HG02610 (cell line): Measurements from ENCODE around the gene GLI3.

ENCODE experiments used
- ATAC-seq: cut with Tn5 transposase; IDR thresholded peaks from one replicate; pipeline ENCODE4 v1.9.1; 2021; ENCODE audit warnings: mild to moderate bottlenecking, moderate library complexity; ENCODE audit not compliant: unreplicated experiment

The GLI3 gene

DNA sequence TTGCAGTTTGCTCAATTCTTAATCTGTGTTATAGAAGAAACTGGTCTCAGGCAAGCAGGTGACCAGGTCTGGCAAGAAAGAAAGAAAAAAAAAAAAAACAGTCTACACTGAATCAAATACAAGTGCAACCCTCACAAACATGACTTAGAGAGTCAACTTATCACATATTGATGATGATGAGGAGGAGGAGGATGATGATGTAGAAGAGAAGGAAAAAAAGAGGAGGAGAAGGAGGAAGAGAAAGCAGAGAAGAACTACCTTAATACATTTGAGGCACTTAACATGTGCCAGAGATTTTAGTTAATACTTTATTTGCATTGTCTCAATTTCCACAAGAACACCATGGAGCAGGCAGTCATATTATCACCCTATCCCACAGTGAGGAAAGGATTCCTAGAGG, 91.5 kb downstream of the GLI3 start:
- no peak for ATAC-seq

DNA sequence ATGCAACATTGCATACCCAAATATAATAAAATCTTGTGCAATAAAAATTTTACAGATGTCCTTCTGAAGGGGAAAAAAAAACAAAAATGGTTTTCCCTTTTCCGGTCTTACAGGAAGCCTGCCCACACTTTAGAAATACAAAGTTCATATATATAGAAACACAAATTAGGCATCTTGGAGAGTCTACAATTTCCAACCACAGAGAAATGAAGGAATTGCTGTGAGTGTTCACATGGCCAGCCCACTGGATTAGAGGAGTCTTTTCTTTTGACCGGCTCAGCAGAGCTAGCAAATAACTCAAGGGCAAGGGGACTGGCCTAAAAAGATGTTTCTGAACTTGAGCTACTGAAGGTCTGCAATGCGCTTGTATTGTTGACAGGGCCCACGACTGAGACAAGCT, 92.4 kb downstream of the GLI3 start:
- ATAC-seq = no peak

DNA sequence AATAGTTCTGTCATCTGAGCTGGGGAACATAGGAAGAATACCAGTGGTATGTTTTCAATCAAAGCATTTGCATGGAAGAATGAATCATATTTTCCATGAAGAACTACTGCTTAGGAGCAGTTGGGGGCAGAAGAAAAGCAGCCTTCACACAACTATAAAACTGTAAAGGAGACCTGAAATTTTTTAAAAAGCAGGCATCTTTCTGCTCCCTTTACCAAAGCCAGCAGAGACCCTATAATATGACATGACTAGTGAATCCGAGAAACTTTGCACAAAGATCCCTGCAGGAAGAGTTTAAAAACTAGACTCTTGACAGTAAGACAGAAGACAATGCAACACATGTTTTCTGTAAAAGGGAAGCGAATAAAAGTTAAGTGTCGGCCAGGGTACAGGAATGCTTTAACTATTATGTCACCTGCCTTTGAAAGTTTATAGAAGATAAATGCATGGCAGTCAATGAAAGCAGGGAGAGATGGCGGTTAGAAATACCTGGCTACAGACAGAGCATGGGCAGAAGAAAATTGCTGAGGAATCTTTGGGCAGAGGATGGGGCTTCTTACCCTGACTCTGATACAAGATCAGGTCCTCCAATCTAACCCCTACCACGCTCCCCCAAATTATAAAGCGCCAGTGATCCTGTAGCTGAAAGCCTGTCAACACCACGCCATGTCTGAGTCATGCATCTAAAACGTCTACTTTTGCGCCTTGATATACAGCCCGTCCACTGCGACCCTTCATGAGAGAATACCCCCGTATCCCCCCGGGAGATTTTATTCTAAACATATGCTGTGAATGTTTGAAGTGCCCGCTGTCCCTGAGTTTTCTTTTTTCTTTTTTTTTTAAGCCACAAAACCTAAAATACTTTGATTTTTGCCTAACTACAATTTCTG, 93.1 kb downstream of the GLI3 start:
- ATAC-seq = no peak

DNA sequence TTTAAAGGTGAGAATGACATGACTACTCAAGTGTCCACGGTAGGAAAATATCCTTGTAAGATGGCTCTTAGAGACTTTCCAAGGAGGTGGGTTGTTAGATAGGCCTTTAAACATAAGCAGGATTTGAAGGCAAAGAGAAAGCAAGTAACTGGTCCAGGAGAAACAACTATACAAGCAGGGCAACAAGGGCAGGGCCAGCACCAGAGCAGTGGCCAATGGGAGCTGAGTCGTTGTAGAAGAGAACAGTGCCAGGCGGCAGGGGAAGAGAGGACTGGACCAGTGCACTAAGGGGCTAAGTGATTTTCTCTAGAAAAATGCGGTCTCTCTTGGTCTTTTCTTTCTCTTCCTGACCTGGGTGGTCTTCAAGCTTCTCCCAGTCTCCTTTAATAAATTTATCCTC, 94.9 kb downstream of the GLI3 start:
- no peak for ATAC-seq

DNA sequence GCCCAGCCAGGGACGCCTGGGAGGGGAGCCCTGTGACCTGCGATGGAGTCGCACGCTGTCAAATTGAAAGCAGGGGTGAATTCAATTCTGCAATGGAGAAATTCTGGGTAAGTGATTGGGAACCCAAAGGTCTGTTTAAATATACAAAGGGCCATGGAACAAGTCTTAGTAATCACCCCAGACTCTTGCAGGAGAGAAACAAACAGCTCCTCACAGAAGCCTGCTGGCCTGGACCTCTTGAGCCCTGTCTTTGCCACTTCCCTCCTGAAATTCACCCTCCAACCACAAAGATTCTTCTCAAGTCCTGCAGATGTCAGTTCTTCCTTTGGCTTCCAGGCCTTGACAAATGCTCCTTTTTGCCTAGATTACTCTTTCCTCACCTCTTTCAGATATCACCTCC, 97.3 kb downstream of the GLI3 start:
- ATAC-seq = no peak

DNA sequence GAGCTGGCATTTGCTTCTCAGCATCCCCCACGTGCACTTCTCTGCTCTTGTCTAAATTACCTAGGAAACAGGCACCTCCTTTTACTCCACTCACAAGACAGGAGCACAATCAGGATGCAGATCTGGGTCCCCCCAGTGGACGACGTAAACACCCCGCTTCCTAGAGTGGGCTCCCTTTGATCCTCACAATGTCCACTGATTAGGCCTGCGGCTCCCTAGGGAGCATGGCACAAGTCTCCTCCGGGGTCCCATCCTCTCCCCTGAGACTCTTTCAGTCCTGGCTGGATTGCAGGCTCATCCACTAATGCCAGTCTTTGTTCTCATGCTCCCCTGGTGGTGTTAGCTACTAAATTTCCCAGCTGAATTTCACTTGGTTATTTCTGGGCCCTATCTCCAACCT, 98.3 kb downstream of the GLI3 start:
- no peak for ATAC-seq

DNA sequence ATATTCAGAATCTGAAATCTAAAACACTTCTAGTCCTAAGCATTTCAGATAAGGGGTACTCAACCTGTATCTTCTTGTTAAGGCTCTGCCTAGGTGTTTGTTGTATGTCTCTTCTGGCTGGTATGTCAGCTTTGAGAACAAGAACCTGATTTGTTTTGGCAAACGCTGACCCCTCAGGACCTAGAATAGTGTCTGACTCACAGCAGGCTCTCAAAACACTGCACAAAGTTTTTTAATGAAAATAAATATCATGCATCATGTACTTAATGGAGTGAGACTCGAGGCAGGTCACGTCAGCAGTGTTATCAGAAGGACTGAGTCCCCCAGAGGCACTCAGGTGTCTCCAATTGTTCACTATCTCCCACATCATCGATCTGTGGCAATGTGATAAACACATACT, 99.1 kb downstream of the GLI3 start:
- ATAC-seq = no peak

DNA sequence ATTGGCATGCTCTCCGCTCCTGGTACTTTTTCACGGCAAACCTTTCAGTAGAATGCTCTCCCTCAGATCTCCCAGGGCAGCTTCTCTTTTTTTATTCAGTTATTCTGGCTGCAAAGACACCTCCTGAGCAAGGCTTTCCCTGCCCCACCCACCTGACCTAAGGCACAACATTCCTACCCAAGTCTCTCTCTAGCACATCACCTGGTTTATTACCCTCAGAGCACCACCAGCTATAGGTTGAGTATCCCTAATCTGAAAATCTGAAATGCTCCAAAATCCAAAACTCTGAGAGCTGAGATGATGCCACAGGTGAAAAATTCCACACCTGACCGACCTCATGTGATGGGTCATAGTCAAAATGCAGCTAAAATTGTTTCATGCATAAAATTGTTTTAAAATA, 99.6 kb downstream of the GLI3 start:
- ATAC-seq = no peak

DNA sequence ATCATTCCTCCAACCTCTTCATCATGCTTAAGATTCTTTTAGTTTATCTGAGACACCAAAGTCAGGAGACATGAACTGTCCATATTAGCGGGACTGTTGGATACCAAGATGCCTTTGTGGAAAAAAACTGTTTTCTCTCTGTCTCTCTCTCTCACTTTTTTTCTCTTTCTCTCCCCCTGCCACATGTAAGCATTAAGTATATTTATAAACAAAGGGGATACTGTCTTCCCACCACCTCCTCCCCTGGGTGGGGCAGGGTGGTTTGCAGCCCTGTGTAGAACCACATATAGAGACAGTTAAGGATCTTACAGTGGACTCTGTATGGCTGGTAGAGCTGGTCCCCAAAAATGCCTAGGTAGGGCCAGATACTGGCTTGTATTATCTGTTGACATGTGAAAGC, 101.3 kb downstream of the GLI3 start:
- ATAC-seq = no peak

DNA sequence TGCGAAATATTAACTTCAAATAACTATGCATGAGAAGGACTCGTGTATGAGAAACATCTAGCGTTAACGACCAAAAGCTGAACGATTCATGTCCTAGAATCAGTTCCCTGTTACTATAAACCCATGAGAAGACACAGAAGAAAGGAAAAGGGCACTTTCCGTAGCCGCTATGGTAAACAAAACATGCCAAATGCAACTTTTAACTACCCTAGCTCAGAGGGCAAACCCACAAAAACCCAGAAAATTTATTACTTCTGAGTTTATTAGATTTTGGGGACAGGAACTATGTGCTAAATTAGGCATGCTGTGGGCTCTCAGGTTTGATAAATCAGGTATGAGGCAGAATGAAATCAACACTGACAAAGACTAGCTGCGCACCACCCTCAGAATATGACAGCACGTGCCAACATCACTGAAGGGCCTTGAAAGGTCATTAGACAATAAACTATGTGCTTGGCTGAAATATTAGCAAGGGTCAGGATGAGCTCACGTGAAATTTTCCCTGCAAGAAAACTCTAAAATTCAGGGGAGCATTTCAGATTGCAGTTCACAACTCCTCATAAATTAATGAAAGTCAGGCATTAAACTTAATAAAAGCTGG, 102.6 kb downstream of the GLI3 start:
- no peak for ATAC-seq

DNA sequence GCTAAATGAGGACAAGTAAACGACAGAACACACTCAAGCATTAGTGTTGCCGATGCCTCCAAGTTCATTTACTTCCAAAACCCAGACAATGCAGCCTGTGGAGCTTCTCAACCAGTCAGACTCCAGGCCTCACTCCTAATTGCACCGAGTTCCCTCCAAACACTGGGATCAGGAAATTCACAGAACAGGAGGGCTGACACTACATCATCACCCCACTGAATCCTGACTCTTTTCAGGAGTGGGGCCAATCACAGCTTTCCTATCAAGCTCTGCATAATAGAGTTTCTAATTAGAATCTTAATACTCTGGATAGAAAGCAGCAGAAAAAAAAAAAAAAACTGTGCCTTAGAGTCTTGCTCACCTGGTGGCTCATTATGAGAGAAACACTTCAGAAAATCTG, 103.7 kb downstream of the GLI3 start:
- ATAC-seq = no peak

DNA sequence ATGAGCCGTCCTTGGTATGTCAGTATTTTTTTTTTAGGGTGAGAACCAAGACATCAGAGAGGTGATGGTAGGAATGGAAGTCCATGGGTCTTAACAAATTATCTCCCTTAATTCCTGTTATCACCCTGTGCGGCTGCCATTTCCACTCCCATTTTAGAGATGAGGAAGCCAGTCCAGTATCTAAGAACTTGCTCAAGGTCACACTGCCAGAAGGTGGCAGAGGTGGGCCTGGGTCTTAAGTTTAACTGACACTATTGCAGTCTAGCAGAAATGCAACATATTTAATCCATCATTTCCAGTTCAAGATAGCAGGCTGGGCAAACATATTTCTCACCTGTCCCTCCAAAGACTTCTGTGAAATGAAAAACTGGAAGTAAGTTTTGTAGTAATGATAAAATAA, 108.3 kb downstream of the GLI3 start:
- ATAC-seq = no peak

DNA sequence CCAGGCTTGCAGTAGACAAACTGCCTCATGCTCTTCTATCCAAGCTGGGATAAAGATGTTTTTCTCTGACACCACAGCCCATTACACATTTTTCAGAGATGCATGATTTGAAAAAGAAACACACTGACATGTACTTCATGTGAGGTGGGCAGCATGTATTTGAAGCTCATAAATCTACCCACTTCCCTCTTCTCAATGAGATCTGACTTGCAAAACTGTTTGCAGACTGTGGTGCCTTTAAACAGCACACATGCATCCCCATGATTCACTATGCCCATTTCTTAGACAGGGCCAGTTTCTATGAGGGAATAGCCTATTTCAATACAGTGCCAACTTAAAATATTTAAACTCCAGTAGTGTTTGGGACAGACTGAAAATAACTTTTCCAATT, 109.8 kb downstream of the GLI3 start:
- no peak for ATAC-seq

DNA sequence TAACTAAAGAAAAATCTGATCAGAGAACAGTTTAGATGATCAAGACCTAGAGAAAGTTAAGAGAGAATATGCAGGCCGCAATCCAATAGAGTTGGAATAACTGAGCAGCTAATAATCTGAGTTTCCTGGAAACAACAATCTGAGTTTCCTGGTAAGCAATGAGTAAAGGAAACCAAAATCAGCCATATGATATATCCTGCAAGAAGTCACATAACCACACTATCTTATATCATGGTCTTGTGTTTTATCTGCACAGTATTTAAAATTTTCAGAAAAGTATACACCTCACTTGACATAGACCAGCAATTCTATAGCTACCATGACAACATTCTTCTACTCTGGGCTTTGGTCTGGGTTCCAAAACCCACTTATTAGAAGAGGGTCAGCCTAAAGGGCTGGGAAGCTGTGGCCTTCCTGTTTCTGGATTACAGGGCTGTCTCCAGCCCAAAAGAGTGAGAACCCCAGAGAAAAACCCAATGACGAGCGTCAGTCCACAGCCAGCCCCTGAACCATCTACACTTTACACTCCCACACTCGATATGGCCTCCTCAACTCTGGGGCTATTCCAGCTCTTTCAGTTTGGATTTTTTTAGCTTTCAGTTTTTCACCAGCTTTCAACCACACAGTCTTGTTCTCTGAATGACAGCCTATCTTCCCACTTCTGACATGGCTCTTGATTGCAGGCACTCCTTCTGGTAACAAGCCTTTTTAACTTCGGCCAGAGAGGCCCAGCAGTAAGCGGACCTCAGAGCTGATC, 110.4 kb downstream of the GLI3 start:
- no peak for ATAC-seq

DNA sequence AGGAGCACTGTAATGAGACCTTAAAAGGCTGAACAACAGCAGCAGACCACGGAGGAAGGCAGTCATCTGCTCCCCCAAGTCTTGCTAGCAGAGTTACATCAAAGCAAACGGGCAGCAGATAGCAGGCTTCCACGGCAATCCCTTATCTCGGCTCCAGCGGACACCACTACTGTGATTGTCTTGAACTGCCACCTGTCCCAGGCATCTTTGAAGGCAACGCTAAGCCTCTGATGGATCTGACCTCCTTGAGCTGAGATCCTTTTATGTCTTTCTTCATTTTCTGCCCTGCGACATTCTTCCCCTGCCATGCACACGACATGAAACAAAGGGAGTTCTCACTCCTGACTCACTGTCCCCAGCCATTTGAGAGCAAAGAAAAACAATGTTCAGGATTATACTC, 111.7 kb downstream of the GLI3 start:
- no peak for ATAC-seq

DNA sequence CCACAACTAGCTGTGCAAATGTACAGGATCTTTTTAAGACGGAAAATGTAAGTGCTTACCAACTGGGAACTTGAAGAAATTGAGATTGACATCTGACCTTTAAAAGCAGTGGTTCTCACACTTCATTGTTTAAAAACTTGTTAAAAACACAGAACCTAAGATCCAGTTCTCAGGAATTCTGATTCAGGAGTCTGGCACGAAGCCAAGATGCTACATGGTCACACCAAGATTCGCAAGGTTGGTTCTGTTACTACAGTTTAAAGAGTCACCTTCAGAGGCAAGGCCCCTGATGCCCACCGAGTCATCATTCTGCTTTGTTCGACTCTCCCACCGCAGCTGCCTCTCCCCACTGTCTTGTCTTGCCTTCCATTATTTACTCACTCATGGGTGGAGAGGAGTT, 113.3 kb downstream of the GLI3 start:
- ATAC-seq = no peak

DNA sequence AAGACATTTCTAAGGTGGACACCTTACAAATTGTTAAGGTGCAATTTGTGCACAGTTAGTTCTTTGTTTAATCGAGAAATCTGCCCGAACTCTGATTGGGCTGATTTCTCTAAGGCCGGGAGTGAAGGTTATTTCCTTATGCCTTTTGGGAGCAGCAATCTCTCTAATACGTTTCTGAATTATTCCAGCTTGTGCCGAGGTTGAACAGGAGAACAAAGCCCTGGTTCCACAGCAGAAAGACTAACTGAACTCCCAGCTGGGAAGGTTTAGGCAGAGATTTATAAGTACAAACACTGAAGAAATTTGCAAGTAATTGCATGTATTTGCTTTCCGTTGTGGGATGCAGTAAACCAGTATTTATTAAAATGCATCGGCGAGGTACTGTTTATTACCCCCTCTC, 116.8 kb downstream of the GLI3 start:
- no peak for ATAC-seq

DNA sequence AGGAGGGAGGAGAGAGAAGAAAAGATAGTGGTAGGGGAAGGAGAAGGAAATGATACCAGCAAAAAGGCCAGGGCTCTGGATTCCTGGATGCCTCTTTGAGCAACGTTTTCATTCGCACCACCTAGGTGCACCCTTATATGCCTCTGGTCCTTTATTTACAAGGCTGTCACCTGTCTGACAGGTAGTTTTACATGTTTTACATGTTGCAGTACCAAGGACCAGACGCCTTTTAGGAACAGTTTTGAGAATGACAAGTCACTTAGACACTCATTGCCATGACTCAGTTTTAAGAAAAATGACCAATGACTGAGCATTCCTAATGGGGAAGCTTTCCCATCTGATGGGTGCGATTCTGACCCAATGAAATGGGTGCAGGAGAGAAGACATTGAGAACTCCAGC, 119.8 kb downstream of the GLI3 start:
- no peak for ATAC-seq

DNA sequence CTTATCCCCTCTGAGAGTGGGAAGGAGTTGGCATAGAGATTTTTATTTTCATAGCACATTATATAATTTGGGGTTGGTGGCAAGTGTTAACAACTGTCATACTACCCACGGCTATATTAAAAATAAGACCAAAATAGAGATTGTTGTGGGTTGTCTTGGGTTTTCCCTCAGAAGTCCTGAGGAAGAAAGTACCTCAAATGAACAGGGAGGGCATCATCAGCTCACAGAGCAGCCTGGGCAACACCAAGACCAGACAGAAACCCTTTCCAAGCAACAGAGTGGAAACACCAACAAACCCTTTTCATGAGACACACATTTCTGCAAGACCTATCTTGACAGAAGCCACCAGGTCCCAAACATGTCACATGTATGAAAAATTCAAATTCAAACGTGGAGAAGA, 121.2 kb downstream of the GLI3 start:
- ATAC-seq = no peak

DNA sequence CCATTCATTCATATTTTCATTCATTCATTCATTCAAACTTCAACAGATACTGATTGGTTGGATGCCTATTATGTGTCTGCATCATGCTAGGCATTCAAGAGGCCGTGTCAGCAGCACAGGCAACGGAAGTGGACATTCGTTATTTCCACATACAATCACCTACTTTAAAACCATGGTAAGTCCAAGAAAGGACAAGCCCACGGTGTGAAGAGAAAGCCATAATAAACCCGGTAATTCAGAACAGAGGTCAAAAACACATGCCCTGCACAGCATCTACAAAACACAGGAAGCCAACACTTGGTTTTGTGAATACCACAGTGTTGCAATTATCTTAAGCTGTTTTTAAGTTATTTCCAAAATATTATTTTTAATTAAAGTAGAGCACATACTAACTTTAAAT, 126.7 kb downstream of the GLI3 start:
- no peak for ATAC-seq

DNA sequence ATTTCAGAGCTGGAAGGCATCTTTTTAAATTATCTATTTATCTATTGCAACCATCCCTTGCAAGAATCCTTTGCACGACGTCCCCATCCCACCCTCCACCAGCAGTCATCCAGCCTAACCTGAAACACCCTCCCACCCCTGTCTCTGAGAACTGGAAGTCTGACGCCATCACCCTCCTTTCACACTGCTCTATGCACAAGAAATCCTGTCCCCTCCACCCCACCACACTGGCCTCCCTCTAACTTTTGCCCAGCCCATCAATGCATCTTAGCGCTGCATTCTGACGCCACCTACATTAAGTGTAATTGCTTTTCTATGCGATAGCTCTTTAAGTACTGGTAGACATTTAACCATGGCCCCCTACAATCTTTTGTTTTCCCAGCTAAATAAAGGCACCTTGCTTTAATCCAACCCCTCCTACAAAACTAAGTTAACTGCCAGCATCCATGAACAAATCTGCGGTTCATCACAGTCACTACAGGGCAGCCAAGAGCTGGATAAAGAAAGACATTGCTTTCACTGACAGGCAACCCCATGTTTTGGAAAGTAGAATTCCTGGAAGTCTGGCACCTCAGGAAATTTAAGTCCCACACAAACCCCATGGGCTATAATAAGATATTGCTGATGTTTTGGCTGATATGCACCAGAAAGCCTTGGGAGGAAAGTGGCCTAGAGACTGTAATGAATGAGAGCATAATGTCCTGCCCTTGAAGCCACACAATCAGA, 128.0 kb downstream of the GLI3 start:
- no peak for ATAC-seq
